SK-N-SH treated with all-trans-retinoic acid at 6 μM for 48 hours (cell line): ENCODE results near the gene TSNAXIP1.

Source experiments
- SNAI2 ChIP-seq: fragments of 250-450 bp; sonication (Bioruptor Pico); IDR thresholded peaks from 2 replicates; pipeline ENCODE4 v1.5.0; 2020; ENCODE audit warnings: mild to moderate bottlenecking, moderate library complexity
- ZFP3 ChIP-seq: fragments of 250-450 bp; sonication (Bioruptor Pico); IDR thresholded peaks from 2 replicates; pipeline ENCODE4 v1.5.0; 2020; ENCODE audit warnings: mild to moderate bottlenecking, moderate library complexity
- TF ChIP-seq, protein P1 (sequence below): fragments of 250-450 bp; sonication (Bioruptor Pico); IDR thresholded peaks from 2 replicates; pipeline ENCODE4 v1.5.1; 2021; ENCODE audit warnings: mild to moderate bottlenecking, moderate library complexity

DNA sequence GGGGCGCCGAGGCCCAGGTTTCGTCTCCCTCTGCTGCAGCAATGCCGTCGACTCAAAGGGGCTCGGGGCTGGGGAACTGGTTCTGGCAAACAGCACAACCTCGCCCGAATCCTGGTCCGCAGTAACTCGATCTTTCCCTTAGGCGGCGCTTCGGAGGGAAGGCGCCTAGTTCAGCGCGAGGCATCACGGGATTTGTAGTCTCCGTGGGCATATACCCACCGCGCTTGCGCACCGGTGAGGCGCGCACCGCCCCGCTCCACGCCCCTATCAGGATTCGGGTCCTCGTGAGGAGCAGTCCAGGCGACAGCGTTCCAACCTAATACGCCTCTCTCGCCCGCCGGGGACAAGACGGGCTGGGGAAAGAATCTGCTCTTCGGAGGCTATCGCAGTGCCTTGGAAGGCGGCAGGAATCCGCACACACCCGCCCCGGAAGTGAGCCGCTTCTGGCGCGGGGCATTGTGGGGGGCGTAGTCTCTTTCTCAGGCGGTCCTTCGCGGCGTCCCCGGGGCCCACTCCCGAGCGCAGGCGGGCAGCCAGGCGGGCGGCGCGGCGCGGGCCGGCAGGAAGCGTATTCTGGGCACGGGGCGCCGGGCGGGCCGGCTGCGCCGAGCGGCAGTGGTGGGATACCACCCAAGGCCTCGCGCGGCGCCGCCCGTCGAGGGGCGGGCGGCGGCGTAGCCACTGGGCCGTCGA, 35.3 kb downstream of the TSNAXIP1 start, which contains the start of gene THAP11:
- TF ChIP-seq, protein P1, sequence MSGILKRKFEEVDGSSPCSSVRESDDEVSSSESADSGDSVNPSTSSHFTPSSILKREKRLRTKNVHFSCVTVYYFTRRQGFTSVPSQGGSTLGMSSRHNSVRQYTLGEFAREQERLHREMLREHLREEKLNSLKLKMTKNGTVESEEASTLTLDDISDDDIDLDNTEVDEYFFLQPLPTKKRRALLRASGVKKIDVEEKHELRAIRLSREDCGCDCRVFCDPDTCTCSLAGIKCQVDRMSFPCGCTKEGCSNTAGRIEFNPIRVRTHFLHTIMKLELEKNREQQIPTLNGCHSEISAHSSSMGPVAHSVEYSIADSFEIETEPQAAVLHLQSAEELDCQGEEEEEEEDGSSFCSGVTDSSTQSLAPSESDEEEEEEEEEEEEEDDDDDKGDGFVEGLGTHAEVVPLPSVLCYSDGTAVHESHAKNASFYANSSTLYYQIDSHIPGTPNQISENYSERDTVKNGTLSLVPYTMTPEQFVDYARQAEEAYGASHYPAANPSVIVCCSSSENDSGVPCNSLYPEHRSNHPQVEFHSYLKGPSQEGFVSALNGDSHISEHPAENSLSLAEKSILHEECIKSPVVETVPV (CRISPR knock-in tag), result no peak
- TF ChIP-seq SNAI2 (no peak), ZFP3 (CRISPR knock-in tag) (no peak)
